Osteoblast (primary cell): Measurements from ENCODE around the gene CUTA. TPM values are rescaled to one million over a fixed set of nuclear protein-coding genes. Genes with fewer than 3 reads are reported as not detected.

Experiments
- DNase-seq: peaks from one replicate; pipeline ENCODE4 v3.0.0; 2011; ENCODE audit warnings: low spot score, mixed read lengths; ENCODE audit not compliant: insufficient read length; ENCODE audit errors: missing footprints
- H2AFZ ChIP-seq: 2 replicates; pipeline ENCODE4 v1.6.0; 2011; ENCODE audit warnings: mild to moderate bottlenecking, low read length
- H3K27ac ChIP-seq: 2 replicates; pipeline ENCODE4 v1.5.1; 2011; ENCODE audit warnings: mild to moderate bottlenecking, low read depth, low read length, moderate library complexity
- H3K27me3 ChIP-seq: 2 replicates; pipeline ENCODE4 v1.6.0; 2012; ENCODE audit warnings: mild to moderate bottlenecking, control low read depth, inconsistent platforms, low read length, moderate library complexity; ENCODE audit not compliant: insufficient read depth
- H3K36me3 ChIP-seq: 2 replicates; pipeline ENCODE4 v1.5.1; 2011; ENCODE audit warnings: mild to moderate bottlenecking, low read length, control low read depth, moderate library complexity; ENCODE audit not compliant: insufficient read depth
- H3K4me1 ChIP-seq: 2 replicates; pipeline ENCODE4 v1.5.1; 2011; ENCODE audit warnings: mild to moderate bottlenecking, low read length, control low read depth, moderate library complexity; ENCODE audit not compliant: insufficient read depth
- H3K4me2 ChIP-seq: 2 replicates; pipeline ENCODE4 v1.6.0; 2011; ENCODE audit warnings: mild to moderate bottlenecking, low read length; ENCODE audit not compliant: insufficient read depth
- H3K4me3 ChIP-seq: fragments of 200-600 bp; sonication (generic); 3 replicates; pipeline ENCODE4 v1.5.1; 2012; ENCODE audit warnings: mild to moderate bottlenecking, low read length, inconsistent platforms; ENCODE audit not compliant: insufficient read depth
- H3K79me2 ChIP-seq: 2 replicates; pipeline ENCODE4 v1.6.0; 2012; ENCODE audit warnings: mild to moderate bottlenecking, low read length, control low read depth, inconsistent platforms; ENCODE audit not compliant: insufficient read depth
- H3K9me3 ChIP-seq: 2 replicates; pipeline ENCODE4 v1.5.1; 2011; ENCODE audit warnings: low read depth, low read length, control low read depth
- H4K20me1 ChIP-seq: 2 replicates; pipeline ENCODE4 v1.6.0; 2012; ENCODE audit warnings: mild to moderate bottlenecking, low read length, control low read depth; ENCODE audit not compliant: insufficient read depth
- total RNA-seq: library from RNA; depleted of rRNA; stranded (reverse); fragments of >200 nt; gene quantifications from 2 replicates; pipeline ENCODE4 v1.2.3, GENCODE V29; 2012
- TF ChIP-seq, protein P1 (sequence below): IDR thresholded peaks from 2 replicates; pipeline ENCODE4 v1.5.1; 2011; ENCODE audit warnings: mild to moderate bottlenecking, low read depth, low read length, moderate library complexity; ENCODE audit errors: extremely low read depth

Gene CUTA
- total RNA-seq, 1 donor: 122 TPM

DNA sequence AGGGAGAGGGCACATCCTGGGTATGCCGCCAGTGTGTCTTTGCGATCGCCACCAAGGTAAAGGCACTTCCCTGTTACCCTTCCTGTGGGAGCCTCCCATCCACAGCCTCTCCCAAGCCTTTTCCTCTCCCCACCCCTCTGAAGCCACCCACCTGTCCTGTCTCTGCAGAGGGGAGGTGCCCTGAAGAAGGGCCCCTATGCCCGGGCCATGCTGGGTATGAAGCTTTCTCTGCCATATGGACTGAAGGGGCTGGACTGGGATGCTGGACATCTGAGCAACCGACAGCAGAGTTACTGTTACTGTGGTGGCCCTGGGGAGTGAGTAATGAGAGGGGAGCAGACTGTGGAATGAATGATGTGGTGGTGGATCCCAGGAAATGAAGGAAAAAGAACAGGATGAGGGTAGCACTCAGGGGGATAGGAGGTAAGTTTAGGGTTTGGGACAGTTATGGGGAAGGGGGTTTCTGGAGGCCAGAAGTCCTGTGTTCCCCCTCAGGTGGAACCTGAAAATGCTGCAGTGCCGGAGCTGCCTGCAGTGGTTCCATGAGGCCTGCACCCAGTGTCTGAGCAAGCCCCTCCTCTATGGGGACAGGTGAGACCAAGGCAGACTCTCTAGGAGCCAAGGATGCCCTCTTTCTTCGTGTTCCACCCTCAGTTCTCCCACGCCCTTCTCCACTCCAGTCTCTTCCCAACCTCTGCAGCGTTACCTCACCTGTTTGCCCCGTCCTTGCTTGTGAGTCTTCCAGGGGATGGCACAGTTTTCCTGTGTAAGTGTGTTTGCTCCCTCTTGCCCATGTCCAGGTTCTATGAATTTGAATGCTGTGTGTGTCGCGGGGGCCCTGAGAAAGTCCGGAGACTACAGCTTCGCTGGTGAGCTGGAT is 4.4 kb downstream of the CUTA start:
- Histone ChIP-seq H3K36me3 (peaks cover 45% of the 10 kb centered on the region), H3K79me2 (peaks cover 68% of the 10 kb centered on the region), H2AFZ (no peak overlapping the region), H3K27ac (peak overlapping the region; percentile 7), H3K27me3 (no peaks in the 10 kb centered on the region), H3K4me2 (no peak overlapping the region), H3K4me3 (no peak overlapping the region), H3K4me1 (peaks cover 39% of the 10 kb centered on the region), H4K20me1 (peaks cover 27% of the 10 kb centered on the region), H3K9me3 (no peaks in the 10 kb centered on the region)
- DNase-seq: peak; percentile 69
- TF ChIP-seq, protein P1, sequence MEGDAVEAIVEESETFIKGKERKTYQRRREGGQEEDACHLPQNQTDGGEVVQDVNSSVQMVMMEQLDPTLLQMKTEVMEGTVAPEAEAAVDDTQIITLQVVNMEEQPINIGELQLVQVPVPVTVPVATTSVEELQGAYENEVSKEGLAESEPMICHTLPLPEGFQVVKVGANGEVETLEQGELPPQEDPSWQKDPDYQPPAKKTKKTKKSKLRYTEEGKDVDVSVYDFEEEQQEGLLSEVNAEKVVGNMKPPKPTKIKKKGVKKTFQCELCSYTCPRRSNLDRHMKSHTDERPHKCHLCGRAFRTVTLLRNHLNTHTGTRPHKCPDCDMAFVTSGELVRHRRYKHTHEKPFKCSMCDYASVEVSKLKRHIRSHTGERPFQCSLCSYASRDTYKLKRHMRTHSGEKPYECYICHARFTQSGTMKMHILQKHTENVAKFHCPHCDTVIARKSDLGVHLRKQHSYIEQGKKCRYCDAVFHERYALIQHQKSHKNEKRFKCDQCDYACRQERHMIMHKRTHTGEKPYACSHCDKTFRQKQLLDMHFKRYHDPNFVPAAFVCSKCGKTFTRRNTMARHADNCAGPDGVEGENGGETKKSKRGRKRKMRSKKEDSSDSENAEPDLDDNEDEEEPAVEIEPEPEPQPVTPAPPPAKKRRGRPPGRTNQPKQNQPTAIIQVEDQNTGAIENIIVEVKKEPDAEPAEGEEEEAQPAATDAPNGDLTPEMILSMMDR: no peak

DNA sequence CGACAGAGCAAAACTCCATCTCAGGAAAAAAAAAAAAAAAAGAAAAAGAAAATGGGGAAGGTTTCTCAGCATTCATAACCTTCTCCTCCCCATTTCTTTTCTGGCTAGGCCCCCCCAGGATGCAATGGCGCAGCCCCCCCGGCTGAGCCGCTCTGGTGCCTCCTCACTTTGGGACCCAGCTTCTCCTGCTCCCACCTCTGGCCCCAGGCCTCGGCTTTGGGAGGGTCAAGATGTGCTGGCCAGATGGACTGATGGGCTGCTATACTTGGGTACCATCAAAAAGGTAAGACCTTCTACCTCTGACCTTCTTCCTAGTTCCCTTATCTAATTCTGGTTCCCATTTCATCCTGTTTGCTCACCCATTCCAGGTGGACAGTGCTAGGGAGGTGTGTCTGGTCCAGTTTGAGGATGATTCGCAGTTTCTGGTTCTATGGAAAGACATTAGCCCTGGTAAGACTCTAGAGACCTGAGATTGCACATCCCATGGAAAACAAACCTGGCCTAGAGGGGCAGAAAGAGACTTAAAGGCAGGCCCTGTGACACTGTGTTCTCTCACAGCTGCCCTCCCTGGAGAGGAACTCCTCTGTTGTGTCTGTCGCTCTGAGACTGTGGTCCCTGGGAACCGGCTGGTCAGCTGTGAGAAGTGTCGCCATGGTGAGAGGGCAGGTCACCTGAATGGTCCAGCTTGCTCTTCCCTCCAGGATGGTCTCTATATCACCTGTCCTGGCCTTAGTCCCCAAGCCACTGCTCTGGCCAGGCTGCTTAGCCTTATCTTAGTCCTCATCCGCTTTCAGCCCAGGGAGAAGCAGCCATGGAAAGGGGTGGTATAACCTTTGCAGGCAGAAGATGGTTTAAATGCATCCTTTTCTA is 5.5 kb downstream of the CUTA start:
- H2AFZ ChIP-seq: no peak overlapping the region
- H3K9me3 ChIP-seq: no peaks in the 10 kb centered on the region
- TF ChIP-seq, protein P1: no peak
- H3K27ac ChIP-seq: peak overlapping the region; percentile 8
- no peaks in the 10 kb centered on the region for H3K27me3 ChIP-seq
- H3K4me3 ChIP-seq: no peak overlapping the region
- peaks cover 50% of the 10 kb centered on the region for H3K36me3 ChIP-seq
- H3K79me2 ChIP-seq: peaks cover 61% of the 10 kb centered on the region
- H3K4me2 ChIP-seq: peak overlapping the region; percentile 95
- H4K20me1 ChIP-seq: peaks cover 27% of the 10 kb centered on the region
- H3K4me1 ChIP-seq: peaks cover 34% of the 10 kb centered on the region
- DNase-seq: peak; percentile 17

DNA sequence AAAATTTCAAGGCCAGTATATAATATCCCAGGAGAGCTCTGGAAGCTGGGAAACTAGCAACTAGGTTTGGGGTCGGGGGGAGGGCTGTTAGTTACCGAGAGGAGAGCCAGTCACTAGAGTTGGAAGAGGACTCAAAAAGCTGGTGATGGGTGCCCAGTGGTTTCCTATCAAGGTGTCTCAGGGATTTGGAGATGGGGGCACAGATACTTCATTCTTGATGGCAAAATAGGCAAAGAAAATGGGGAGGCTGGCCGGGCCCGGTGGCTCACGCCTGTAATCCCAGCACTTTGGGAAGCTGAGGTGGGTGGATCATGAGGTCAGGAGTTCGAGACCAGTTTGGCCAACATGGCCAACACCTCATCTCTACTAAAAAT is 6.3 kb downstream of the CUTA start:
- Histone ChIP-seq H3K4me2 (peak overlapping the region; percentile 95), H3K27me3 (no peaks in the 10 kb centered on the region), H3K36me3 (peaks cover 57% of the 10 kb centered on the region), H3K27ac (peak overlapping the region; percentile 80), H3K79me2 (peaks cover 56% of the 10 kb centered on the region), H2AFZ (no peak overlapping the region), H4K20me1 (peaks cover 27% of the 10 kb centered on the region), H3K4me1 (peaks cover 28% of the 10 kb centered on the region), H3K9me3 (no peaks in the 10 kb centered on the region), H3K4me3 (peak overlapping the region; percentile 85)
- TF ChIP-seq, protein P1: no peak
- peak; percentile 25 for DNase-seq
